Measurements from ENCODE around the gene CRB1.
"Not testable (repeated sequence)": the region's sequence is repeated elsewhere in the genome, so short reads cannot be mapped to it uniquely, and the experiment has no call there.

The CRB1 gene

GRCh38 chr1:197400522-197400902 lies 132.5 kb downstream of the CRB1 start:
- Histone ChIP-seq H3K27ac (ENCODE audit: low read depth, low read length) (no peak overlapping the region), H3K9ac (ENCODE audit: low read length) (no peak overlapping the region), H3K36me3 (ENCODE audit: control insufficient read depth in 1 of 2, insufficient read depth in 2 of 2, low read length in 2 of 2) (no peaks in the 10 kb centered on the region), H4K12ac (ENCODE audit: low read depth, low read length) (no peak overlapping the region), H3K79me1 (ENCODE audit: low read length) (no peaks in the 10 kb centered on the region), H2BK120ac (ENCODE audit: insufficient read depth, low read length, poor library complexity) (no peak overlapping the region), H4K91ac (ENCODE audit: low read depth, low read length) (no peak overlapping the region), H2AFZ (ENCODE audit: insufficient read depth, low read length, poor library complexity) (no peak overlapping the region), H3K18ac (ENCODE audit: low read length) (no peak overlapping the region), H3K23ac (ENCODE audit: low read length) (no peak overlapping the region), H2AK5ac (ENCODE audit: low read length) (no peak overlapping the region), H3K4me1 (ENCODE audit: control insufficient read depth in 1 of 2, insufficient read depth in 2 of 2, low read length in 2 of 2) (no peaks in the 10 kb centered on the region), H2BK5ac (ENCODE audit: low read depth, low read length, poor library complexity) (no peak overlapping the region), H3K9me3 (ENCODE audit: insufficient read depth, low read depth, low read length) (no peaks in the 10 kb centered on the region), H4K8ac (ENCODE audit: low read depth, low read length) (no peak overlapping the region), H3K27me3 (ENCODE audit: insufficient read depth, low read length) (no peaks in the 10 kb centered on the region), H3K4me2 (ENCODE audit: low read length) (no peak overlapping the region), H3K79me2 (ENCODE audit: control insufficient read depth, insufficient read depth, low read length, poor library complexity) (no peaks in the 10 kb centered on the region), H3K14ac (ENCODE audit: low read length) (no peak overlapping the region), H2BK12ac (ENCODE audit: low read length) (no peak overlapping the region), H3K4ac (ENCODE audit: low read depth, low read length) (no peak overlapping the region), H3K4me3 (ENCODE audit: low read depth, low read length) (no peak overlapping the region)
- DNase-seq = no peak
- no CpG with 5 or more reads among the region's 2 CpGs for WGBS (ENCODE audit: extremely low coverage, insufficient coverage, insufficient read length)

GRCh38 chr1:197402189-197402588 lies 134.1 kb downstream of the CRB1 start:
- Histone ChIP-seq H4K8ac (ENCODE audit: low read depth, low read length) (no peak overlapping the region), H3K36me3 (ENCODE audit: control insufficient read depth in 1 of 2, insufficient read depth in 2 of 2, low read length in 2 of 2) (no peaks in the 10 kb centered on the region), H3K9me3 (ENCODE audit: insufficient read depth, low read depth, low read length) (no peaks in the 10 kb centered on the region), H3K18ac (ENCODE audit: low read length) (no peak overlapping the region), H2BK12ac (ENCODE audit: low read length) (no peak overlapping the region), H2BK120ac (ENCODE audit: insufficient read depth, low read length, poor library complexity) (no peak overlapping the region), H3K4me2 (ENCODE audit: low read length) (no peak overlapping the region), H3K9ac (ENCODE audit: low read length) (no peak overlapping the region), H3K27me3 (ENCODE audit: insufficient read depth, low read length) (no peaks in the 10 kb centered on the region), H3K4ac (ENCODE audit: low read depth, low read length) (no peak overlapping the region), H3K4me1 (ENCODE audit: control insufficient read depth in 1 of 2, insufficient read depth in 2 of 2, low read length in 2 of 2) (no peaks in the 10 kb centered on the region), H3K79me2 (ENCODE audit: control insufficient read depth, insufficient read depth, low read length, poor library complexity) (no peaks in the 10 kb centered on the region), H3K27ac (ENCODE audit: low read depth, low read length) (no peak overlapping the region), H3K14ac (ENCODE audit: low read length) (no peak overlapping the region), H4K12ac (ENCODE audit: low read depth, low read length) (no peak overlapping the region), H3K23ac (ENCODE audit: low read length) (no peak overlapping the region), H3K79me1 (ENCODE audit: low read length) (no peaks in the 10 kb centered on the region), H4K91ac (ENCODE audit: low read depth, low read length) (no peak overlapping the region), H2AFZ (ENCODE audit: insufficient read depth, low read length, poor library complexity) (no peak overlapping the region), H2AK5ac (ENCODE audit: low read length) (no peak overlapping the region), H3K4me3 (ENCODE audit: low read depth, low read length) (no peak overlapping the region), H2BK5ac (ENCODE audit: low read depth, low read length, poor library complexity) (no peak overlapping the region)
- no peak for DNase-seq
- WGBS (ENCODE audit: extremely low coverage, insufficient coverage, insufficient read length) = no CpG with 5 or more reads among the region's 2 CpGs

- H3K4ac ChIP-seq (ENCODE audit: low read depth, low read length); H3K9me3 ChIP-seq (ENCODE audit: insufficient read depth, low read depth, low read length); H3K36me3 ChIP-seq (ENCODE audit: control insufficient read depth in 1 of 2, insufficient read depth in 2 of 2, low read length in 2 of 2); H3K14ac ChIP-seq (ENCODE audit: low read length); H3K27ac ChIP-seq (ENCODE audit: low read depth, low read length); DNase-seq; H3K79me1 ChIP-seq (ENCODE audit: low read length); H2BK12ac ChIP-seq (ENCODE audit: low read length); H2AK5ac ChIP-seq (ENCODE audit: low read length); H3K4me3 ChIP-seq (ENCODE audit: low read depth, low read length); H2BK120ac ChIP-seq (ENCODE audit: insufficient read depth, low read length, poor library complexity); H2BK5ac ChIP-seq (ENCODE audit: low read depth, low read length, poor library complexity); H4K8ac ChIP-seq (ENCODE audit: low read depth, low read length); H3K27me3 ChIP-seq (ENCODE audit: insufficient read depth, low read length); H3K79me2 ChIP-seq (ENCODE audit: control insufficient read depth, insufficient read depth, low read length, poor library complexity); H4K12ac ChIP-seq (ENCODE audit: low read depth, low read length); H3K4me2 ChIP-seq (ENCODE audit: low read length); H3K18ac ChIP-seq (ENCODE audit: low read length); H2AFZ ChIP-seq (ENCODE audit: insufficient read depth, low read length, poor library complexity); H3K4me1 ChIP-seq (ENCODE audit: control insufficient read depth in 1 of 2, insufficient read depth in 2 of 2, low read length in 2 of 2); H3K23ac ChIP-seq (ENCODE audit: low read length); H4K91ac ChIP-seq (ENCODE audit: low read depth, low read length); H3K9ac ChIP-seq (ENCODE audit: low read length): not testable (repeated sequence)
- WGBS (ENCODE audit: extremely low coverage, insufficient coverage, insufficient read length) = no CpG with 5 or more reads among the region's 8 CpGs
Measured at GRCh38 chr1:197404774-197405173, 136.7 kb downstream of the CRB1 start.

- no CpG with 5 or more reads among the region's 28 CpGs for WGBS (ENCODE audit: extremely low coverage, insufficient coverage, insufficient read length)
- not testable (repeated sequence) for H3K18ac ChIP-seq (ENCODE audit: low read length); H3K79me2 ChIP-seq (ENCODE audit: control insufficient read depth, insufficient read depth, low read length, poor library complexity); DNase-seq; H3K27ac ChIP-seq (ENCODE audit: low read depth, low read length); H4K91ac ChIP-seq (ENCODE audit: low read depth, low read length); H2BK12ac ChIP-seq (ENCODE audit: low read length); H3K4me2 ChIP-seq (ENCODE audit: low read length); H3K4me1 ChIP-seq (ENCODE audit: control insufficient read depth in 1 of 2, insufficient read depth in 2 of 2, low read length in 2 of 2); H2BK5ac ChIP-seq (ENCODE audit: low read depth, low read length, poor library complexity); H3K4ac ChIP-seq (ENCODE audit: low read depth, low read length); H4K8ac ChIP-seq (ENCODE audit: low read depth, low read length); H3K14ac ChIP-seq (ENCODE audit: low read length); H3K27me3 ChIP-seq (ENCODE audit: insufficient read depth, low read length); H3K4me3 ChIP-seq (ENCODE audit: low read depth, low read length); H2BK120ac ChIP-seq (ENCODE audit: insufficient read depth, low read length, poor library complexity); H2AK5ac ChIP-seq (ENCODE audit: low read length); H3K9ac ChIP-seq (ENCODE audit: low read length); H3K36me3 ChIP-seq (ENCODE audit: control insufficient read depth in 1 of 2, insufficient read depth in 2 of 2, low read length in 2 of 2); H3K79me1 ChIP-seq (ENCODE audit: low read length); H3K23ac ChIP-seq (ENCODE audit: low read length); H3K9me3 ChIP-seq (ENCODE audit: insufficient read depth, low read depth, low read length); H2AFZ ChIP-seq (ENCODE audit: insufficient read depth, low read length, poor library complexity); H4K12ac ChIP-seq (ENCODE audit: low read depth, low read length)
Measured at GRCh38 chr1:197405614-197406013, 137.6 kb downstream of the CRB1 start.
